Lung (tissue), 16 donors: ENCODE results near the gene TCTN2. TPM values are rescaled to one million over a fixed set of nuclear protein-coding genes. Genes with fewer than 3 reads are reported as not detected.

Experiments
- ATAC-seq: fragments of 200-7000 bp; cut with Tn5 transposase; one replicate; pipeline ENCODE4 v1.9.1; 2020; ENCODE audit warnings: moderate number of reproducible peaks; ENCODE audit not compliant: insufficient read depth, low FRiP score
- DNase-seq, 3 donors: peaks; one replicate each; pipeline ENCODE4 v3.0.0-alpha.2; 2013 to 2017
- H3K27ac ChIP-seq, 2 donors: one replicate each; pipeline ENCODE4 v1.5.1; 2013; ENCODE audit warnings: mild to moderate bottlenecking in 2 of 2, moderate library complexity in 2 of 2, control low read depth in 1 of 2, inconsistent platforms in 1 of 2, low read depth in 1 of 2, low read length in 1 of 2
- H3K27me3 ChIP-seq, 3 donors: one replicate each; pipeline ENCODE4 v1.5.1; 2013; ENCODE audit warnings: low read length in 2 of 3; ENCODE audit not compliant: control insufficient read depth in 3 of 3, insufficient read depth in 3 of 3
- H3K36me3 ChIP-seq, 4 donors: one replicate each; pipeline ENCODE4 v1.5.1; 2013; ENCODE audit warnings: low read length in 4 of 4, mild to moderate bottlenecking in 1 of 4, moderate library complexity in 1 of 4; ENCODE audit not compliant: control insufficient read depth in 4 of 4, insufficient read depth in 4 of 4
- H3K4me1 ChIP-seq, 5 donors: one replicate each; pipeline ENCODE4 v1.5.1; 2013; ENCODE audit warnings: low read length in 5 of 5, mild to moderate bottlenecking in 2 of 5, moderate library complexity in 1 of 5; ENCODE audit not compliant: control insufficient read depth in 5 of 5, insufficient read depth in 5 of 5
- H3K4me3 ChIP-seq: one replicate; pipeline ENCODE4 v1.5.1; 2013; ENCODE audit warnings: mild to moderate bottlenecking, control low read depth, moderate library complexity
- H3K9ac ChIP-seq, 2 donors: one replicate each; pipeline ENCODE4 v1.5.1; 2013; ENCODE audit warnings: low read length in 2 of 2, control low read depth in 1 of 2; ENCODE audit not compliant: insufficient read depth in 1 of 2
- H3K9me3 ChIP-seq, 4 donors: one replicate each; pipeline ENCODE4 v1.5.1; 2013; ENCODE audit warnings: low read length in 3 of 4, mild to moderate bottlenecking in 1 of 4, moderate library complexity in 1 of 4; ENCODE audit not compliant: control insufficient read depth in 4 of 4, insufficient read depth in 3 of 4
- WGBS, 2 donors: extraction: QIAGEN DNeasy Blood & Tissue Kit; methylation state at CpG; one replicate each; pipeline ENCODE4 v1.1.7; 2013; 5-methylcytosine and 5-hydroxymethylcytosine counted together
- long read RNA-seq, 5 donors: transcript quantifications; one replicate each; lab custom pipeline, GENCODE V29; 2026
- polyA plus RNA-seq, 2 donors: library from polyadenylated mRNA; stranded (reverse); fragments of 200-250 nt; gene quantifications; one replicate each; pipeline ENCODE4 v1.2.1, GENCODE V29; 2013
- total RNA-seq, 2 donors: library from RNA; depleted of rRNA in 1 of 2; stranded (reverse); fragments of >200 nt in 1 of 2; gene quantifications; one replicate each; pipeline ENCODE4 v1.2.1, GENCODE V29; 2014 to 2021
- TF ChIP-seq, protein P1 (sequence below): IDR thresholded peaks from 2 replicates; pipeline ENCODE4 v1.5.1; 2012; ENCODE audit warnings: mild to moderate bottlenecking; ENCODE audit errors: control extremely low read depth, extremely low read depth
- donor health status: control.
- donor health status: control.
- donor health status: Bipolar disorder and iron deficiency.
- donor health status: healthy.
- donor health status: DM: yes; HTN: yes; CAD: no.

Gene TCTN2
- 10 to 100 TPM; 22.3 to 28.2 TPM for total RNA-seq
- 1 to 10 TPM; 5.2 to 6.2 TPM for polyA plus RNA-seq
- long read RNA-seq, donor 1, partial matches to known transcripts, result 0 of 2 reads
- long read RNA-seq, donor 1, other reads (novel, unspliced or antisense), result 0 of 2 reads
- long read RNA-seq, donor 2, partial matches to known transcripts, result 0 of 1 reads
- long read RNA-seq, donor 2, other reads (novel, unspliced or antisense), result 0 of 1 reads
- long read RNA-seq, donor 3, result 0 reads
- long read RNA-seq, donor 4, result 0 reads
- long read RNA-seq, donor 5, result 0 reads

DNA sequence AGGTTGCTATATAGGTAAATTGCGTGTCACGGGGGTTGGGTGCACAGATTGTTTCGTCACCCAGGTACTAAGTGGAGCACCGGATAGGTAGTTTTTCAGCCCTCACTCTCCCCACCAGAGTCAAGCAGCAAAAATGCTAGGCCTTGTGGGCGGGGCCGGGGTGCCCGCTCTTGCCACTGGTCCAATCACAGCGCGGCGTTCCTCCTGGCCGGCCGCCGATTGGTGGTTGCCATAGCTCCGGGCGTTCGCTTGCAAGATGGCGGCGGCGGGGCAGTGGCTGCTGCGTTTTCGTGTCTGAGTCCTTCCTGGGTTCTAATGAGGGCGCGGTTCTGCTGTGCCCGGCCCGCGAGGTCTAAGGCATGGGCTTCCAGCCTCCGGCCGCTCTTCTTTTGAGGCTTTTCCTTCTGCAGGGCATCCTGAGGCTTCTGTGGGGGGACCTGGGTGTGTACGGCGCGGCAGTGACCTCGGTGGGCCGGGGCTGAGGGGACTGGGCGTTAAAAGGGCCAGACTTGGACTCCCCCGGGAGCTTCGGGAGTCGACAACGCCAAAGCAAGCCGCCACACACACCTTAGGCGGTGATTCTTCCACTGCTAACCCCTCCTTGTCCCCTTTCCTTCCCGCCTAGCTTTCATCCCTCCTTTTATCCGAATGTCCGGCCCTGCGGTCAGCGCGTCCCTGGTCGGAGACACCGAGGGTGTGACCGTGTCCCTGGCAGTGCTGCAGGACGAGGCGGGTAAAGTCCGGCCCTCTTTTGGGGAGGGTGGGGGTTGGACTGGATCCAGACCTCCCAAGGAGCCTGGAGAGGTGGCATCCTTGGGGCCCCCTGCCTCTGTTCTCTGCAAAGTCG lies at the start of gene TCTN2:
Gene TCTN2 (plus strand): TSS at position 232 of the 847 bp plus-strand sequence. CDS start 128 bp downstream, at position 360.
- 1 to 2% methylated on average over 53 of the region's 53 CpGs for WGBS, 2 donors
- H3K27me3 ChIP-seq, result no peaks in the 10 kb centered on the region
- peaks cover 0 to 9% (median 4%) of the 10 kb centered on the region in 5 donors for H3K4me1 ChIP-seq
- peak within 1 kb of the TSS; percentile 78 for H3K4me3 ChIP-seq
- H3K9me3 ChIP-seq, result no peaks in the 10 kb centered on the region
- DNase-seq (peak; percentile 92 to 95 (median 94)), ATAC-seq (peak; percentile 99)
- peak within 1 kb of the TSS; percentile 38 to 49 for H3K9ac ChIP-seq
- TF ChIP-seq, protein P1, sequence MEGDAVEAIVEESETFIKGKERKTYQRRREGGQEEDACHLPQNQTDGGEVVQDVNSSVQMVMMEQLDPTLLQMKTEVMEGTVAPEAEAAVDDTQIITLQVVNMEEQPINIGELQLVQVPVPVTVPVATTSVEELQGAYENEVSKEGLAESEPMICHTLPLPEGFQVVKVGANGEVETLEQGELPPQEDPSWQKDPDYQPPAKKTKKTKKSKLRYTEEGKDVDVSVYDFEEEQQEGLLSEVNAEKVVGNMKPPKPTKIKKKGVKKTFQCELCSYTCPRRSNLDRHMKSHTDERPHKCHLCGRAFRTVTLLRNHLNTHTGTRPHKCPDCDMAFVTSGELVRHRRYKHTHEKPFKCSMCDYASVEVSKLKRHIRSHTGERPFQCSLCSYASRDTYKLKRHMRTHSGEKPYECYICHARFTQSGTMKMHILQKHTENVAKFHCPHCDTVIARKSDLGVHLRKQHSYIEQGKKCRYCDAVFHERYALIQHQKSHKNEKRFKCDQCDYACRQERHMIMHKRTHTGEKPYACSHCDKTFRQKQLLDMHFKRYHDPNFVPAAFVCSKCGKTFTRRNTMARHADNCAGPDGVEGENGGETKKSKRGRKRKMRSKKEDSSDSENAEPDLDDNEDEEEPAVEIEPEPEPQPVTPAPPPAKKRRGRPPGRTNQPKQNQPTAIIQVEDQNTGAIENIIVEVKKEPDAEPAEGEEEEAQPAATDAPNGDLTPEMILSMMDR, result no peak
- H3K27ac ChIP-seq, result peak within 1 kb of the TSS; percentile 12 to 34
- peaks cover 0 to 19% (median 6%) of the 10 kb centered on the region in 4 donors for H3K36me3 ChIP-seq

DNA sequence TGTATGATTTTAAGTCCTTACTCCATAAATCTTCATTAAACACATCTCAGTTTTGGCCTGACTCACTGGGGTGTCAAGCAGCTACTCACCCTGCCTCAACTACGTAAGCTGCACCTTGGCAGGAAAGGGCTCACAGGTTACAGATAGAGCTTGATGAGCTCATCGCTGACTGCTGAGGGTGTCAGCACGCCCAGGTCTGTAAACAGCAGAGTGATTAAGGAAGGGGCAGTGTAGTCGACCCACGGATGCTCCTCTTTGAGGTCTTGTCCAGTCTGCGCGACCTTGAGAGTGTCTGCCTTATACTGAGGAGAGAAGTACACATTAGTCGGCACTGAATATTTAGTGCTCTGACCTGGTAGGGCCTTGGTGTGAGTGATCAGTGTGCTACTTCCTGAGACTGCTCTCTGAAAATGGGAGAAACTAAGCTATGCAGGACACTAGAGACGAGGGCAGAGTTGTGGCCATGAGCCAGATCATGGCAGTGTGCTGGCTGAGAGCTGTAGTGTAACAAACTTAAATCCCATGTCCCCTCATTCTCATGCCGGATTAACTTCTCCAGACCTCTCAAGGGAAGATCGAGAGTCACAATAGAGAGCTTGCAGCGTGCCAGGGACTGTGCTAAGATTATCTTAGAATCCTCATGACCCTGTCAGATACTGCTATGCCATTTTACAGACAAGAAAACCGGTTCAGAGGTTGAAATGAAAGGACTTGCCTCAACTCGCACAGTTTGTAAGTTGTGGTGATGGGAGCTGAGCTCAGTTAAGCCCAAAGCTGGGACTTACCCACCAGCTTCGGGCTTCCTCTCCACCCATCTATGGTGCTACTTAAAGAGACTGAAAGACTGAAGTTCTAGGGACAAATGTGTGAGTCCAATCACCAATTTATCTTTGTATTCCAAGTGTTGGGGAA lies 49.0 kb upstream of the TCTN2 start:
- TF ChIP-seq, protein P1, result no peak
- no peaks in the 10 kb centered on the region for H3K4me1 ChIP-seq
- no peaks in the 10 kb centered on the region for H3K9me3 ChIP-seq
- H3K4me3 ChIP-seq, result no peak overlapping the region
- WGBS, 2 donors, result 89 to 94% methylated on average over 15 of the region's 15 CpGs
- DNase-seq (no peak), ATAC-seq (no peak)
- H3K9ac ChIP-seq, result no peak overlapping the region
- H3K36me3 ChIP-seq, result peaks cover 28 to 54% (median 44%) of the 10 kb centered on the region in 4 donors
- H3K27me3 ChIP-seq, result no peaks in the 10 kb centered on the region
- no peak overlapping the region for H3K27ac ChIP-seq

DNA sequence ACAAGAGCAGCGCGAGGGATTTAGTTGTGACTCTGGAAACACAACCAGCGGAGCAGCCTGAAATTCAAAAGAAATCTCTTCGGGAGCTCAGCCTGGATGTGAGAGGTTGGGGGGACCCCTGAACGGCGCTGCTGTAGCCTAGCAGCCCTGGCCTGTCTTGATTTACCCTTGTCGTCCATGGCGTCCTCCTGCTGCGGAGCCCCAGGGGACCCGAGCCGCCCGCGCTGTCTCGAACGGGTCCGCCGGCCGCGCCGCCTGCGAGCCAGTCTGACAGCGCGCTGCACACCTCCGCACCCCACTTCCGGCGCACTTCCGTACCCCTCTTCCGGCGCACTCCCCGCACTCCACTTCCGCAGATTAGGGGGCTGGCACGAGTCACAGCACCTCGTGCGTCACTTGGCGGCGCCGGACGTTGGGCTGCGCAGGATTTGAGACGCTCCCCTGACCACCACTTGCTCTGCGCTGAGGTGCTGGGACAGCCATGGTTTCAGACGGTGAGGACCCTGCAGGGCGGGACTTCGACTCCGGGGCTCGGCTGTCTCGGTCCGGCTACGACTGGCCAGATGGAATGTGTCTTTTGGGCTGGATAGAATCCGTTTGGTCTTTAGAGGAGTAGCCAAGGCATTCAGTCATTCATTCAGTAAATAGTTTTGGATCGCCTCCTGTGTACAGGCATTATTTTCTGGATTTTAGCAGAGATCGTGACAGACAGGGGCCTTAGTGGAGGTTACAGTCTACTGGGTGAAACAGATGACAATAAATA lies 37.4 kb upstream of the TCTN2 start, which contains the start of the genes EIF2B1 and GTF2H3:
Gene EIF2B1 (minus strand): TSS at position 308 of the 763 bp plus-strand sequence. CDS start 129 bp downstream, at position 179.
Gene GTF2H3 (plus strand): TSS at position 451 of the 763 bp plus-strand sequence. CDS start 31 bp downstream, at position 482.
- peak; percentile 96 for ATAC-seq
- H3K4me3 ChIP-seq, result peak within 1 kb of the TSS; percentile 89
- H3K27me3 ChIP-seq, result no peaks in the 10 kb centered on the region
- no peaks in the 10 kb centered on the region for H3K9me3 ChIP-seq
- peak within 1 kb of the TSS; percentile 86 to 91 for H3K27ac ChIP-seq
- peak; percentile 98 to 99 (median 98) for DNase-seq
- H3K9ac ChIP-seq, result peak within 1 kb of the TSS; percentile 88 to 100
- TF ChIP-seq, protein P1, result peak; percentile 4
- peaks cover 0 to 18% (median 4%) of the 10 kb centered on the region in 5 donors for H3K4me1 ChIP-seq
- peaks cover 11 to 18% (median 12%) of the 10 kb centered on the region in 4 donors for H3K36me3 ChIP-seq
- 0% methylated on average over 46 to 52 of the region's 52 CpGs for WGBS, 2 donors
